HG03378 (cell line): ENCODE results near the gene PGPEP1.
"Not testable (repeated sequence)": the region's sequence is repeated elsewhere in the genome, so short reads cannot be mapped to it uniquely, and the experiment has no call there.

Experiments used
- ATAC-seq: cut with Tn5 transposase; IDR thresholded peaks from one replicate; pipeline ENCODE4 v1.9.1; 2021; ENCODE audit warnings: mild to moderate bottlenecking, moderate library complexity; ENCODE audit not compliant: unreplicated experiment

Gene PGPEP1

DNA sequence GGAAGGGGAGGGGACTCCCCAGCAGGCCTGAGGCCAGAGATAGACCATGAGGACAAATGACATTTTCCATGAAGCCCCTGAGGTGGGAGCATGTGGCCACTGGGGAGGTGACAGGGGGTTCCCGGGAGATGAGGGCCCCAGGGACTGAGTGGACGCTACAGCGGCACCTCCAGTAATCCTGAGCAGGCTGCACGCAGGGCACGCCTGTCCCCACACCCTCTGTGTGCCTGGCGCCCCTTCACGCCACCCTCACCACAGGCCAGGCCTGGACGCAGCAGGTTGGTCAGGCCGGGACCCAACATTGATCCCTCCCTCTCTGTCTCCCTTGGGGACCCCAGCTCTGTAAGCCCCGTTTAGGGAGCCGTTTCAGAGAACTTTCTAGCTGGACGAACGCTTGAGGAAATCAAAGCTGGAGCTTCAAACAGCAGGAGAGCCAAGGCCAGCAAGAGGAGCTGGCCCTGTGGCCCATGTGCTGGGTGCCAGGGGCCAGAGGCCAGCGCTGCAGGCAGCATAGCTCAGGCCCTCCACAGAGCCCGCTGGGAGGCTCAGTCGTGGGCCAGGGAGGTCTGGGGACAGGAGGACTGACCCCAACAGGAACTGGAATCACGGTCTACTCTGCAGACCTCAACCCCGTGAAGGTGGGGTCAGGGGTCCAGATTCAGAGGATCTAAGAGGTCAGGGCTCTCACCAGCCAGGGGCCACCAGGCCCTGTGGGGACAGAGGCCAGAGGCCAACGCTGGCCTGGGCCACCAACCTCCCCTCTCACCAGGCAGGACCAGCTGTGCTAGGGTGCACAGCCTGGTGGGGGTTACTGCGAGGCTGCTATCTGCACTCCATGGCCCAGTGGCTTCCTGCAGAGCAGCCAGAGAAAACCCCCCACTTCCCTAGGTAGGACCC, 32.1 kb upstream of the PGPEP1 start:
- no peak for ATAC-seq

DNA sequence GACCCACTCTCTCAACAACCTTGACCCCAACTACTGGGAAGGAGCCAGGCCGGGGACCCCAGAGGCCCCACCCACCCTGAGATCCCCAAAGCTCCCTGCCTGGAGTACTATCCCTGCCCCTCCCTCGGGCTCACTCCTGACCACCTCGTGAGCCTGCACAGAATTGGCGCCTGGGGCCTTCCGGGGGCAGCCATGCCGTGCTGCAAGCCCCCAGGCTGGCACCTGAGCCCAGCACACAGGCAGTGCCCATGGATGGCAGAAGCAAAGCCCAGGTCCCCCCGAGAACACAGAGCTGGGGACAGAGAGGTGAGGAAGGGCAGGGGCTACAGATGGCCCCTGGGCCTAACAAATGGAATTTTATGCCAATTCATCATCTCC, 31.5 kb upstream of the PGPEP1 start:
- no peak for ATAC-seq

DNA sequence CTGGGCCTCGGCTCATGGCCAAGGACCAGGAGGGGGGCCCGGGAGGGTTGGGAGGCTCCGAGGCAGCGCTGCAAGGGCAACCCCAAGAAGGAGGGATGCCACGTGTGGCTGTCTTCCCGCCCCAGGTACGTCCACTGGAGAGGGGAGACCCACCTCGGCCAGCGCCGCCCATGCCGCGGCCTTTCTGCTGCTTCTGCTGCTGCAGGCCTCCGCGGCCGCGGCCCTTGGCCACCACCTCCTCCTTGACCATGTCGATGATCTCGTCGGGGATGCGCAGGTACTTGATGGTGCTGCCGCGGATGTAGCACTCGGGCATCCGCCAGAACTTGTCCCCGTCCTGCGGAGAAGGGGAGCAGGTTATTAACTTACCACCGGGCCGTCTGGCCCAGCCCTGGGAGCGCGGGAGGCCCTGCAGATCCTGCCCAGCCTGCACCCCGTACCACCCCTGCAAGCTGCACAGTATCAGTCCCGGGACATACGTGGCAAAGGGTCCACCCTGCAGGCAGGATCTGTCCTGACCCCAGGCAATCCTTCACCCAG, 30.8 kb upstream of the PGPEP1 start:
- ATAC-seq, result no peak

DNA sequence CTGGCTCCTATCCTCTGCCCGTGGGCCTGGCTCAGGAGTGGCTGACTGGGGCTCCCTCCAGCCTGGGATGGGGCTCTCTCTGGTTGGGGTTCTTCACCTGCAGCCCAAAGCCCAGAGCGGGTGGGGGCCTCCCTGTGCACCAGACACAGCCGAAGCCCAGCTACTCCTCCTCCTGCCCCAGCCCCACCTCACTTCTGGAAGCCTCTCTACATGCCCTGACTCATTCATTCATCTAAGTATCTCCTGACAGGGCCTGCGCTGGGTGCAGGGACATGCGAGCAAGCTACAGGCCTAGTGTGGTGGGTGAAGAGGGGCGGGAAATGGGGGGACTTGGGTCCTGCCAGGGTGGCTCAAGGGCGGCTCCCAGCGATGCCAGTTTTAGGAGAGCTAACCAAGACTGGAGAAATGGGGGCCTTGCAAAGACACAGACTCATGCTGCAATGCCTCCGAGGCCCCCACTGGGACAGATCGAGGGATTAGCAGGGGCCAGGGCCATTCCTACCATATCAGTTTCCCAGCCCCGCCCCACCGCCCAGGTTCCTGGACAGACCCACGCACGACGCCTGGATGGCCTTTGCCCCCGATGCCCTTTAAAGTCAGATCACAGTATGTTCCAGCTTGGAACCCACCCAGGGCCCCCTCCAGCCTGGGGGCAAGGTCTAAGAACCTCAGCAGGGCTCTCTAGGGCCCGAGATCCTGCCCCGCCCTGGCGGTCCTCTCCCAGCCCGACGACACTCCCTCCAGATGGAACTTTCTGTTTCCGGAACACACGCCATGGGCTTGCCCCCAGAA, 30.1 kb upstream of the PGPEP1 start:
- no peak for ATAC-seq

DNA sequence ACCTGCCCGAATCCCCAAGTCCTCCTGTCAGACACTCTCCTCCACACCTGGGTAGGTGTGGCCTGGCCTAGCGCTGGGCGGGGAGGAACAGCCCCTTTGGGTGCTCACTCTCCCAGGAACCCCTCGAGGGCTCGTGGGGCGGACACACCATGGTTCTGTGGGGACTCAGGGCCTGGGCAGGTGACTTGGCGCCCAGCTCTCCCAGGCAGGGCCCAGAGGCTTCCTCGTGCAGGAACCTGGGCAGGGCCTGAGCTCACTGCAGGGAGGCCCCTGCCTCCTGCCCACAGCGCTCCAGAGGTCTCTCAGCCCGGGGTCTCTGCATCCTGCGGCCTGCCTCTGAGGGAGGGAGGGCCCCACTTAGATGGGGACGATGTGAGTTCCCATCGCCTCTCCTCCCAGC, 29.4 kb upstream of the PGPEP1 start:
- no peak for ATAC-seq

DNA sequence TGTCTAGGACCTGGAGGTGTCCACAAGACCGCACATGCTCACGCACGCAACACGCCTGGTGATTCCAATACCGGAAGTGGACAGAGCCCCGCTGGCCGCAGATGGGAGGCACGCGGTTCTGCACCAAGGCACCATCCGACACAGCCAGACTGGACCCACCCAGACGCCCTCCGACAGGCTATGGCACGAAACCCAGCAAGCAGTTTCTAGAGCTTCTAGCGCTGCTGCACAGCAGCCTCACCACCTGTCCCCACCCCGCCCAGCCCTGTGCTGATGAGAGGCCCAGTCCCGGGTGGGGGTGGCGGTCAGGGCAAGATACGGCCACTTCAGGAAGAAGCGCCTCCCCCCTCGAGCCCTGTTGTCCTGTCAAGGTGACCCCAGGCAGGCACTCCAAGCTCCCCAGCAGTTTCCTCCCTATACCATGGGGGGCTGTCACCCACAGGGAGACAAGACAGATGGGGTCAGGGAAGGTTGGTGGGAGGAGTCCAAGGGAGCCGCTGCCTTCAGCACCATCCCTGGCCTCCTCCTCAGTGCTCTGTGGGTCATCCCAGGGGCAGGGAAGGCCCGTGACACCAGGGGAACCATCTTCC, 28.8 kb upstream of the PGPEP1 start:
- ATAC-seq, result no peak

DNA sequence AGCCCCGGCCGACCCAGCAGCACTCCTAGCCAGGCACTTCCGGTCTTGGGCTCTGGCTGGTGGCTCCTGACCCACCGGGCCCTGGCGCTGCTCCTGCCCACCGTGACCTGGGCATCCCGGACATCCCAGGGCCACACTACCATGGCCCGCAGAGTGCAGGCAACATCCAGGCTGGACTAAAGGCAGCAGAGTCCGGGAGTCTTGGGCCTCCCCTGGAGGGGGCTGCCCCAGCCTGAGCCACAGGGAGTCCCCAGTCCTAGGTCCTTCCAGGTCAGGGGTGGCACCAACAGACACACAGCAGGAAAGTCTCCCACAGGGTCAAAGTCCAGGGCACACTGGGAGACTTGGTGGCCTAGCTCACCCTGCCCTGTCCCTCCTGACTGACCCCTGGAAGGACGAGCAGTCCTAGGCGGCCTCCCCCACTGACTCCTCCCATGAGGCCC, 28.3 kb upstream of the PGPEP1 start:
- no peak for ATAC-seq

DNA sequence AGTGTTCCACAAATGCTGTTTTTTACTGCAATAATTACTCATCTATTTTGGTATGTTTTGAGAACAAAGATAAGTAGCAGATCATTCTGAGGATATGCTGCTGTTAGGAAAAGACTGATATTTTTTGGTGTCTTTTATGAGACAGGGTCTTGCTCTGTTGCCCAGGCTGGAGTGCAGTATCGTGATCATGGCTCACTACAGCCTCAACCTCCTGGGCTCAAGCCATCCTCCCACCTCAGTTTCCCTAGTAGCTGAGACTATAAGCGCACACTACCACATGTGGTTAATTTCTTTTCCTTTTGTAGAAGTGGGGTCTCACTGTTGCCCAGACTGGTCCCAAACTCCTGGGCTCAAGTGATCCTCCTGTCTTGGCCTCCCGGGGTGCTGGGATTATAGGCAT, 27.0 kb upstream of the PGPEP1 start:
- no peak for ATAC-seq

DNA sequence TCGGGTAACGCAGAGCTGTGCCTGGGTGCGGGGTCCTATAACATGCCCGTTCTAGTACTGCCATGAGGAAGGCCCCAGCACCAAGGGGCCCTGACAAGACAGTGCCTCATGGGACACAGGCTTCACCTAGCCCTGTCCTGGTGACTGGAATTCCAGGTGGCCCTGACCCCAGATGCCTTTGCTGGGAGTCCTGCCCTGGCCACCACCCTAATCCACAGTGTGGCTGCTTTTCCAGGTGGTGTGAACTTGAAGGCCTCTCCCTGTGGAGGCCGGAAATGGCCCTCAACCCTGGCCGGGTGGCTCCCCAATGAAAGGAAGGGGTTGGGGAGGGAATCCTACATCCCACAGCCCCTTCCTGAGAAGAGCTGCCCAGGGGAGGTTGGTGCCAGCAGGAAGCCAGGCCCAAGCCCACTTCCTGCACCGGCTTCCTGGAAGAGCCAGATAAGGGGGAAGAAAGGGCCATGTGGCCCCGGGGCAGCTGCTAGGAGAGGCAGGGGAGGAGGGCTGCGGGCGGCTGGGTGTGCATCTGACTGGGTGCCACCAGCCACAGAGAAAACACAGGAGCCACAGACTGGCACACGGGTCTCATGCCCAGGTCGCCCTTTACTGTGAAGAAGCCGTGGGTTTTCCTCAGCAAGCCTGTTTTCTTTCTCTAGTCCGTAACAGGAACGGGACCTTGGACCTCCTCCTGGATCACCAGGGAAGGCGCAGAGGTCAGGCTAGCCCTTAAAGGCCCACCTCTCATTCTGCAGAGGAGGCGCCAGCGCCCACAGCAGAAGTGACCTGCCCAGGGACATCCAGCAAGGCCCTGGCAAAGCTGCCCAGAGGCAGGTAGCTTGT, 22.2 kb upstream of the PGPEP1 start:
- no peak for ATAC-seq

DNA sequence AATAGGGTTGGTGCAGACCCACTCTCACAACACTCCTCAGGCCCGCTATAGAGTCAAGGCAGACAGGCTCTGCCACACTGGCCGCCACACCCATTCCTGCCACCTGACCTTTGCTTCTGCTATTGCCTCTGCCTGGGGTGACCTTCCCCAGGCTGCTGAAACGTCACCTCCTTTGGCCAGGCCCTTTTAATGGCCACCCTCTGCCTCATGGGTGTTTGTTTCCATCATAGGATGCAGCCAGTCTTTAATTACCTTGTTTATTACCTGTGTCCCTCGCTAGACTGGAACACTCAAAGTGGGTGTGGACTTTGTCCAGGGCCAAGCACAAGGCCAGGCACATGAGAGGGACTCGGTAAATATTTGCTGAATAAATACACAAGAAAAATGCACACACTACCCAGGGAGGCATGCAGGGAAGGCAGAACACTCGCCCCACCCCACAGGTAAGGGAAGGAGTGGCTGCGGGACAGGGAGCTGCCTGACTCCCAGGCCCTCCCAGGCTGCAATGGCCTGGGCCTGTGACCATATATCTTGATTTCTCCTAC, 20.7 kb upstream of the PGPEP1 start:
- ATAC-seq, result no peak

DNA sequence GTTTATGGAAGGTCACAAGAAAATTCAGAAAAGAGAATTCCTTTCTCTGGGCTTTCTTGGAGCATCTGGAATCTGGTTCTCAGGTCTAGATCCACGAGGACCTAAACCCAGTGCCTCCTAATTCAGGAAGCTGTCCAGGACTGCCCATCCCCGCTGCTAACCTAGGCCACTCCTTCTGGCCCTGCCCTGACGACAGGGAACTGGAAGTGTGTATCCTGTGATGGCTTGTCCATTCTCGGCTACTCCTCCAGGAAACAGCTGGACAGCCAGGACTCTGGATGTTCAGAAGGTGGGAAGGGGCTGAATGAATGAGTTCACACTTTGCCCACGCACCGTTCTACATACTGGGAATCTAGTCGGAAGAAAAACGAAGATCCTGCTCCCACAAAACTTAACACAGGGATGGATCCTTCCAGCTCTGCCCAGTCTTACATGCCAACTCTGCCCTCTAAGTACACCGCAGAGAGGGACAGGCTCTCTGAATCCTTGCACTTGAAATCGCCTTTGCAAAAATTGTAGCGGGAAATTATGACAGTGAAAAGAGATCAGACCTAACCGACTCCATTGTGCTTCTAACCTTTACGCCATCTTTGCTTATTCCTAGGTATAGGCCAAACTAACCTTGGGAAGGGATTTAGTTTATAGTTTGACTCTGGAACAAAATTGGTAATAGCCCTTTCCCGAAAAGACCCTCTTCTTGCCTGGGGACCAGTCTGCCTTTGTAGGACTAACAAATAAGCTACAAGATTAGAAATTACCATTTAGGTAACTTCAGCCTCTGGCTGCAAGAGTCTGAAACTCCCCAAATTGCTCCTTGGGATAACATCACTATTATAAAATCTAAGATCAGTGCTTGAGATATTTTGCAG, 19.3 kb upstream of the PGPEP1 start:
- ATAC-seq, result no peak

DNA sequence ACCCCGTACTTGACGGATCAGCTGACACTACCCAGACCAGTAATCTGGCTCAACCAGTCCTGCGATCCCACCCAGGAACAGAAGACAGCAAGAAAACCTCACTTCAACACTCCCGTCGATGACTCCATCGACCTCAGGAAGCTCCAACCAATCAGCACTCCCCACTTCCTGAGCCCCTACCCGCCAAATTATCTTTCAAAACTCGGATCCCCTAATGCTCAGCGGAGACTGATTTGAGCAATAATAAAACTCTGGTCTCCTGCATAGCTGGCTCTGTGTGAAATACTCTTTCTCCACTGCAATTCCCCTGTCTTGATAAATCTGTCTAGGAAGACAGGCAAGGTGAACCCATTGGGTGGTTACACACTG, 18.7 kb upstream of the PGPEP1 start:
- ATAC-seq, result no peak

DNA sequence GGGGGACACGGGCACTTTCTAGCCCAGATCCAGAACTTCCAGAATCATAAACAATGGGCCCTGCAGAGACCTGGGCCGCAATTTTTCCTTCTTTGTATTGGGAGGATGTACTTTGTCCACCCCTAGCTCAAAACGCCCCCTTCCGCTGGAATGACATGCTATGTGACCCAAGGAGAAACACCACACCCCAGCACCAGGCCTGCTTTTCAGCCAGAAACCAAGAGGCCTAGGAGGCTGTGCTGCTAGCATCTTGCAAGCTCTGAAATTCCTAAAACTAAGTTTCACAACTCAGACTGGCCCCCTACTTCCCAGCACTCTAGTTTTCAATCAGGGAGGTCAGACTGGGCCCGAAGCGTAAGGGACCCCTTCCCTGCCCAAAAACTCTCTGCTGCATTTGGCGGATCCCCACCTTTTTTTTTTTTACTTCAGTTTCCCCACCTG, 18.1 kb upstream of the PGPEP1 start:
- no peak for ATAC-seq

DNA sequence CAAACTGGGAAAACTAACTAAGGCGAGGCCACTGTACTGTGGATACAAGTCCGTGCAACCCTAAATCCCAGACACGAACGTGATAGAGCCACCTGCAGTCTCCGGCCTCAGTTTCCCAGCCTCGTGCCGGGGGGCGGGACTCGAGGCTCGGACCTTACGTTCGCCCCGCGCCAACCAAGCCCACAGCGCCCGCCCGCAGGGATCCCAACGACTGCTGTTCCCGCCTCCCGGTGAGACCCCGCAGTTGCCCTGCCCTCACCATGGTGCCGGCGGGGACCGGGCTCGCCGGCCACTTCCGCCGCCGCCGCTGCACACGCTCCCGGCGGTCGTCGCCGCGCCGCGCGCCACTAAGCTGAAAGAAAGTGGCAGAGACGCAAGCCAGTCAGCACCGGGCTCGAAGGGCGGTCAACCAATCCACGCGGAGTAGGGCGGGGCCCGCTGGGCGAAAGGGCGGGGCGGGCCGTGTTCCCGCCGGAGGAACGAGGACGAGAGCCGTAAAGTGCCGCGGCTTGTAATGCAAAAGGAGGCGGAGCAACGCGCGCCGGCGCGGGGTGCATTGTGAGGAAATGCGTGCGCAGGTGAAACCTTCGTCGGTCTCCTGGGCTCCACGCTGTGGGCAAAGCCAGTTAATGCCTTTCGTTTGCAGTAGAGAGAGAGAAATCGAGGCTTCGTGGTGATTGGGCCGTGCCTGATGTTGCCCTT, 17.5 kb upstream of the PGPEP1 start, which contains the start of gene LSM4:
Gene LSM4, minus strand, starts transcription at position 318 of the 702 bp plus-strand sequence. Its CDS starts 56 bp downstream, at position 262.
- peak; percentile 82 for ATAC-seq

DNA sequence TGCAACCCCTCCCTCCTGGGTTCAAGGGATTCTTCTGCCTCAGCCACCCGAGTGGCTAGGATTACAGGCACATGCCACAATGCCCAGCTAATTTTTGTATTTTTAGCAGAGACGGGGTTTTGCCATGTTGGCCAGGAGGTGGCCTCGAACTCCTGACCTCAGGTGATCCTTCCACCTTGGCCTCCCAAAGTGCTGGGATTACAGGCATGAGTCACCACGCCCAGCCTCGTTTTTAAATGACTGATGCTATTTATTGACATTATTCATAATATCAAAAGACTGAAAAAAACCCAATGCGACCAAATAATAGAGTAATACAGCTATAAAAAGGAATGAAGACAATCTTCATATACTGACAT, 16.0 kb upstream of the PGPEP1 start:
- not testable (repeated sequence) for ATAC-seq

DNA sequence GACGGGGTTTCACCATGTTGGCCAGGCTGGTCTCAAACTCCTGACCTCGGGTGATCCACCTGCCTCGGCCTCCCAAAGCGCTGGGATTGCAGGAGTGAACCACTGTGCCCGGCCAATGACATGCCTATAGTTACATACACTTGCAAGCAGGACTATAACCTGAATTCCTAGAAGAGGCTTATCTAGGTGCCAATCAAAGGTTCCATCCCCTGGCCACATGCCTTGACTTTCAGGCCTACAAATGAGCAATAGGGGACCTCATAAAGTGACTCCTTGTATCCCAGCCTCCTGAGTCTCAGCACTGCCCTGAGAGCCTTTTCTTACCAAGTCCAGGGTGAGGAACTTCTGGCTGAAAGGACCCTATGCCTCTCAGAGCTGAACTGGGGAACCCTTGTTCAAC, 13.6 kb upstream of the PGPEP1 start:
- no peak for ATAC-seq

DNA sequence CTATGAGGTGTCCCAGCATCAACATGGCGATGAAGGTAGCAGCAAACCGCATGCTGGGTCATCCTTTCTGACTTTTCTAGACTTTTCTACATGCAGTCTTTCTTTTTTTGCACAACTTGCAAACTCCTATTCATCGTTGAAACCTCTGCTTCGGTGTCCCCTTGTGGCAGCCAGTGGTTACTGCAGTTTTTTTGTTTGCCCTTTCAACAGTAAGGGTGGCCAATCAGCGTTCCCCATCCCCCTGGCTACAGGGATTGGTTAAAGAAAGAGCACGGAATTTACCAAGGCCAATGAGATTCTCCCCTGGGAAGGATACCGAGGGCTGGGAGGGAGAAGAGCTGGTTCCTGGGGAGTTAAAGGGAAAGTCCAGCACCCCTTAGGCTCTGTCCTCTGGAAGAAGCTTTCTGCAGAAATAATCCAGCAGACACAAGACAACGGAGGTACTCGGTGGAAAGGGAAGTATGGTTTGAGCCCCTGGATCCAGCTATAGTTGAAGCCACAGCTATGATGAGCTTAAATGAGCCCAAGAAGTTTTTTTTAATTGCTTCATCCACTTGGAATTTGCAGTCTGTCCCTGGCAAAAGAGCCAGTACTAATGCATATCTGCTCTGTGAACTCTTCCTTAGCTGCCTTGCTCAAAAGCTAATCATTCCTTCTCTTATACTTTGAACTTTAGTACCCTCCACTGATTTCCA, 11.9 kb upstream of the PGPEP1 start:
- ATAC-seq, result peak; percentile 82

DNA sequence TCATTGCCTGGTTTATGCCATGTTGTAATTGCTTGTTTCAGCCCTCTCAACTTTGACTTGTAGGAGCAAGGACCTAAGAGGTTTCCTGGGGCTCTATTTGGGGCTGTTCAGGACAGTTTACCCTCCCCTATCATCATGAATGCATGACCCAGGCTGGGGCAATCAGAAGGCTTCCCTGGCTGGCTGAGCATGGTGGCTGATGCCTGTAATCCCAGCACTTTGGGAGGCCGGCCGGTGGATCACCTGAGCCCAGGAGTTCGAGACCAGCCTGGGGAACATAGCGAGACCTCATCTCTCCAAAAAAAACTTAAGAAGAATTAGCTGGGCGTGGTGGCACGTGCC, 11.4 kb upstream of the PGPEP1 start:
- ATAC-seq, result no peak
